SK-N-SH (cell line): ENCODE results near the gene GRAMD1B. TPM values are rescaled to one million over a fixed set of nuclear protein-coding genes. Genes with fewer than 3 reads are reported as not detected.

Experiments used
- CTCF ChIA-PET: fragments of 300-600, 350-600 bp; formaldehyde crosslinking; extraction: SDS; loops from one replicate; lab custom pipeline; 2021; lab: Yijun Ruan, JAX
- POLR2A ChIA-PET: fragments of 350-600 bp; sonication (Branson Sonifier 250); formaldehyde crosslinking; extraction: SDS; loops from one replicate; lab custom pipeline; 2020; ENCODE audit warnings: antibody characterized with exemption, inconsistent platforms; lab: Yijun Ruan, JAX
- DNase-seq: peaks from one replicate; pipeline ENCODE4 v3.0.0; 2012
- H2AFZ ChIP-seq: fragments of 200-600 bp; sonication (generic); 2 replicates; pipeline ENCODE4 v1.8.1; 2016; ENCODE audit warnings: antibody characterized with exemption, mild to moderate bottlenecking, low read depth
- H3F3A ChIP-seq: fragments of 200-600 bp; sonication (generic); replicated peaks from 2 replicates; pipeline ENCODE3; 2016; ENCODE audit warnings: antibody characterized with exemption, mild to moderate bottlenecking; ENCODE audit not compliant: insufficient read depth
- H3K27ac ChIP-seq, 2 experiments: fragments of 200-500 bp in 1 of 2; fragments of 200-600 bp in 1 of 2; sonication (Bioruptor generic) in 1 of 2; sonication (generic), shearing (Covaris generic) in 1 of 2; 2 replicates each; pipeline versions ENCODE4 v1.5.1 to v1.6.1; 2014 to 2016; ENCODE audit warnings: low read depth in 2 of 2, inconsistent platforms in 1 of 2, low read length in 1 of 2, mild to moderate bottlenecking in 1 of 2, mixed read lengths in 1 of 2
- H3K27me3 ChIP-seq: fragments of 200-600 bp; sonication (generic), shearing (Covaris generic); 2 replicates; pipeline ENCODE4 v1.6.1; 2016; ENCODE audit warnings: mixed run types; ENCODE audit not compliant: insufficient read depth
- H3K36me3 ChIP-seq, 2 experiments: fragments of 200-500 bp in 1 of 2; fragments of 200-600 bp in 1 of 2; sonication (Bioruptor generic) in 1 of 2; sonication (generic) in 1 of 2; replicated peaks in 1 of 2; 2 replicates each; pipeline versions ENCODE3 to v1.5.1; 2014 to 2016; ENCODE audit warnings: low read length in 1 of 2, mild to moderate bottlenecking in 1 of 2; ENCODE audit not compliant: insufficient read depth in 2 of 2, control insufficient read depth in 1 of 2
- H3K4me1 ChIP-seq, 2 experiments: fragments of 200-500 bp in 1 of 2; fragments of 200-600 bp in 1 of 2; sonication (Bioruptor generic) in 1 of 2; sonication (generic), shearing (Covaris generic) in 1 of 2; 2 replicates each; pipeline versions ENCODE4 v1.5.1 to v1.6.1; 2014 to 2016; ENCODE audit warnings: low read depth in 1 of 2, low read length in 1 of 2, mixed run types in 1 of 2; ENCODE audit not compliant: insufficient read depth in 2 of 2, control insufficient read depth in 1 of 2
- H3K4me2 ChIP-seq: fragments of 200-600 bp; sonication (generic), shearing (Covaris generic); 2 replicates; pipeline ENCODE4 v1.6.1; 2017; ENCODE audit warnings: mixed run types
- H3K4me3 ChIP-seq, 2 experiments: fragments of 200-500 bp in 1 of 2; fragments of 200-600 bp in 1 of 2; sonication (Bioruptor generic) in 1 of 2; sonication (generic), shearing (Covaris generic) in 1 of 2; 2 replicates each; pipeline versions ENCODE4 v1.5.1 to v1.8.1; 2014 to 2016; ENCODE audit warnings: low read depth in 2 of 2, inconsistent platforms in 1 of 2, low read length in 1 of 2, mild to moderate bottlenecking in 1 of 2, mixed read lengths in 1 of 2, moderate library complexity in 1 of 2
- H3K79me2 ChIP-seq: fragments of 200-600 bp; sonication (generic); 2 replicates; pipeline ENCODE4 v1.8.1; 2017; ENCODE audit warnings: mild to moderate bottlenecking; ENCODE audit not compliant: insufficient read depth
- H3K9ac ChIP-seq: fragments of 200-600 bp; sonication (generic); 2 replicates; pipeline ENCODE4 v1.6.1; 2017; ENCODE audit warnings: mixed run types
- H3K9me2 ChIP-seq: fragments of 200-600 bp; sonication (generic); 2 replicates; pipeline ENCODE4 v1.6.1; 2017; ENCODE audit warnings: mixed run types
- H3K9me3 ChIP-seq: fragments of 200-600 bp; sonication (generic); 2 replicates; pipeline ENCODE4 v1.6.1; 2017; ENCODE audit warnings: mixed run types, mild to moderate bottlenecking, moderate library complexity
- H4K20me1 ChIP-seq: fragments of 200-600 bp; sonication (generic); 2 replicates; pipeline ENCODE4 v1.6.1; 2017; ENCODE audit warnings: mild to moderate bottlenecking, mixed run types; ENCODE audit not compliant: insufficient read depth
- EZH2phosphoT487 ChIP-seq: fragments of 200-600 bp; sonication (generic); IDR thresholded peaks from 2 replicates; pipeline ENCODE4 v1.6.1; 2017; ENCODE audit warnings: low read depth, mixed run types, mild to moderate bottlenecking, antibody characterized with exemption, moderate library complexity, borderline replicate concordance
- FOXJ3 ChIP-seq: sonication (generic); formaldehyde crosslinking; IDR thresholded peaks from 2 replicates; pipeline ENCODE4 v1.5.1; 2020; ENCODE audit warnings: mild to moderate bottlenecking, missing genetic modification reagents
- FOXM1 ChIP-seq: IDR thresholded peaks from 2 replicates; pipeline ENCODE4 v1.4.0; 2012; ENCODE audit warnings: low read depth, mild to moderate bottlenecking
- GATA2 ChIP-seq: sonication (generic); formaldehyde crosslinking; IDR thresholded peaks from 2 replicates; pipeline ENCODE4 v1.5.0; 2020; ENCODE audit warnings: mild to moderate bottlenecking, missing genetic modification reagents
- IRF3 ChIP-seq: fragments of 150-350 bp; IDR thresholded peaks from 2 replicates; pipeline ENCODE4 v1.6.1; 2016; ENCODE audit warnings: mild to moderate bottlenecking, low read depth, low read length
- MAX ChIP-seq: IDR thresholded peaks from 2 replicates; pipeline ENCODE4 v1.4.0; 2012; ENCODE audit warnings: low read depth
- MEF2A ChIP-seq: IDR thresholded peaks from 2 replicates; pipeline ENCODE4 v1.4.0; 2012; ENCODE audit warnings: low read depth, borderline replicate concordance
- PBX3 ChIP-seq: IDR thresholded peaks from 2 replicates; pipeline ENCODE4; 2012
- POLR2AphosphoS5 ChIP-seq: IDR thresholded peaks from 2 replicates; pipeline ENCODE4 v1.6.1; 2012; ENCODE audit warnings: low read depth, low read length
- RAD21 ChIP-seq: IDR thresholded peaks from 2 replicates; pipeline ENCODE4 v1.6.1; 2012; ENCODE audit warnings: mild to moderate bottlenecking, low read length
- REST ChIP-seq: IDR thresholded peaks from 2 replicates; pipeline ENCODE4 v1.6.1; 2012; ENCODE audit warnings: mild to moderate bottlenecking, low read depth, low read length, moderate library complexity
- SIN3A ChIP-seq: IDR thresholded peaks from 2 replicates; pipeline ENCODE4 v1.6.1; 2012; ENCODE audit warnings: low read depth, mild to moderate bottlenecking, low read length, moderate library complexity, borderline replicate concordance
- USF1 ChIP-seq: IDR thresholded peaks from 2 replicates; pipeline ENCODE4 v1.4.0; 2012; ENCODE audit warnings: low read depth, borderline replicate concordance
- YY1 ChIP-seq: IDR thresholded peaks from 2 replicates; pipeline ENCODE4 v1.4.0; 2012; ENCODE audit warnings: low read depth, mild to moderate bottlenecking
- WGBS: methylation state at CpG from one replicate; pipeline ENCODE4 v1.1.6; 2017; ENCODE audit warnings: low lambda C conversion rate; 5-methylcytosine and 5-hydroxymethylcytosine counted together
- polyA plus RNA-seq, 3 experiments: library from polyadenylated mRNA; depleted of rRNA; stranded (reverse); fragments of >200 nt; gene quantifications; 2 replicates each; pipeline ENCODE4 v1.2.3, GENCODE V29; 2012
- TF ChIP-seq, protein P1 (sequence below): IDR thresholded peaks from 2 replicates; pipeline ENCODE4 v1.4.0; 2012; ENCODE audit warnings: low read depth, borderline replicate concordance
- TF ChIP-seq, protein P2 (sequence below): fragments of 200-600 bp; sonication (generic); IDR thresholded peaks from 2 replicates; pipeline ENCODE4 v1.6.1; 2017; ENCODE audit warnings: antibody characterized with exemption, mild to moderate bottlenecking, moderate library complexity

Gene GRAMD1B
- polyA plus RNA-seq, 1 of the 3 experiments (the other 2 are of a cell fraction) = 14.5 TPM

- no peak overlapping the region for H2AFZ ChIP-seq
- H3K79me2 ChIP-seq = no peaks in the 10 kb centered on the region
- no peaks in the 10 kb centered on the region for H3K27me3 ChIP-seq
- no peaks in the 10 kb centered on the region for H3K9me3 ChIP-seq
- no peak overlapping the region for H3K27ac ChIP-seq
- POLR2A ChIA-PET = no interaction called here
- H3K4me2 ChIP-seq = no peak overlapping the region
- TF ChIP-seq MEF2A = no peak
- no peak for TF ChIP-seq SIN3A
- no peak for TF ChIP-seq GATA2 (CRISPR knock-in tag)
- TF ChIP-seq, protein P1, sequence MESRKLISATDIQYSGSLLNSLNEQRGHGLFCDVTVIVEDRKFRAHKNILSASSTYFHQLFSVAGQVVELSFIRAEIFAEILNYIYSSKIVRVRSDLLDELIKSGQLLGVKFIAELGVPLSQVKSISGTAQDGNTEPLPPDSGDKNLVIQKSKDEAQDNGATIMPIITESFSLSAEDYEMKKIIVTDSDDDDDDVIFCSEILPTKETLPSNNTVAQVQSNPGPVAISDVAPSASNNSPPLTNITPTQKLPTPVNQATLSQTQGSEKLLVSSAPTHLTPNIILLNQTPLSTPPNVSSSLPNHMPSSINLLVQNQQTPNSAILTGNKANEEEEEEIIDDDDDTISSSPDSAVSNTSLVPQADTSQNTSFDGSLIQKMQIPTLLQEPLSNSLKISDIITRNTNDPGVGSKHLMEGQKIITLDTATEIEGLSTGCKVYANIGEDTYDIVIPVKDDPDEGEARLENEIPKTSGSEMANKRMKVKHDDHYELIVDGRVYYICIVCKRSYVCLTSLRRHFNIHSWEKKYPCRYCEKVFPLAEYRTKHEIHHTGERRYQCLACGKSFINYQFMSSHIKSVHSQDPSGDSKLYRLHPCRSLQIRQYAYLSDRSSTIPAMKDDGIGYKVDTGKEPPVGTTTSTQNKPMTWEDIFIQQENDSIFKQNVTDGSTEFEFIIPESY = no peak
- TF ChIP-seq USF1 = no peak
- TF ChIP-seq EZH2phosphoT487 = no peak
- TF ChIP-seq POLR2AphosphoS5 = no peak
- TF ChIP-seq IRF3 = no peak
- no peak for TF ChIP-seq FOXM1
- TF ChIP-seq, protein P2, sequence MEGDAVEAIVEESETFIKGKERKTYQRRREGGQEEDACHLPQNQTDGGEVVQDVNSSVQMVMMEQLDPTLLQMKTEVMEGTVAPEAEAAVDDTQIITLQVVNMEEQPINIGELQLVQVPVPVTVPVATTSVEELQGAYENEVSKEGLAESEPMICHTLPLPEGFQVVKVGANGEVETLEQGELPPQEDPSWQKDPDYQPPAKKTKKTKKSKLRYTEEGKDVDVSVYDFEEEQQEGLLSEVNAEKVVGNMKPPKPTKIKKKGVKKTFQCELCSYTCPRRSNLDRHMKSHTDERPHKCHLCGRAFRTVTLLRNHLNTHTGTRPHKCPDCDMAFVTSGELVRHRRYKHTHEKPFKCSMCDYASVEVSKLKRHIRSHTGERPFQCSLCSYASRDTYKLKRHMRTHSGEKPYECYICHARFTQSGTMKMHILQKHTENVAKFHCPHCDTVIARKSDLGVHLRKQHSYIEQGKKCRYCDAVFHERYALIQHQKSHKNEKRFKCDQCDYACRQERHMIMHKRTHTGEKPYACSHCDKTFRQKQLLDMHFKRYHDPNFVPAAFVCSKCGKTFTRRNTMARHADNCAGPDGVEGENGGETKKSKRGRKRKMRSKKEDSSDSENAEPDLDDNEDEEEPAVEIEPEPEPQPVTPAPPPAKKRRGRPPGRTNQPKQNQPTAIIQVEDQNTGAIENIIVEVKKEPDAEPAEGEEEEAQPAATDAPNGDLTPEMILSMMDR = no peak
- TF ChIP-seq YY1 = no peak
- TF ChIP-seq, all 33 proteins: peak for 0
- CTCF ChIA-PET = interaction anchor here (0.6 to 0.9 kb wide), 2 partner anchors 14 to 57 kb away, joined by 3 to 4 read pairs; no protein-coding TSS in a partner anchor
- H3K4me1 ChIP-seq = no peaks in the 10 kb centered on the region
- H3K36me3 ChIP-seq = no peaks in the 10 kb centered on the region
- no peaks in the 10 kb centered on the region for H3F3A ChIP-seq
- no peaks in the 10 kb centered on the region for H4K20me1 ChIP-seq
- no peaks in the 10 kb centered on the region for H3K9me2 ChIP-seq
- DNase-seq = no peak
- H3K9ac ChIP-seq = no peak overlapping the region
- WGBS = 15% methylated on average over 1 of the region's 1 CpG
- no peak overlapping the region for H3K4me3 ChIP-seq
These were observed 8.5 kb upstream of the GRAMD1B start for GRCh38 chr11:123421589-123421988.

GRCh38 chr11:123425367-123425766 is 4.7 kb upstream of the GRAMD1B start:
- POLR2A ChIA-PET = no interaction called here
- Histone ChIP-seq H2AFZ (no peak overlapping the region), H3K9me3 (no peaks in the 10 kb centered on the region), H3K4me1 (peaks cover 5 to 8% of the 10 kb centered on the region in 2 experiments; a peak in 2 of 4 replicates), H3K9ac (no peak overlapping the region), H3K27ac (no peak overlapping the region), H3F3A (no peaks in the 10 kb centered on the region), H4K20me1 (no peaks in the 10 kb centered on the region), H3K4me2 (no peak overlapping the region), H3K79me2 (no peaks in the 10 kb centered on the region)
- DNase-seq = no peak
- CTCF ChIA-PET = interaction anchor here (5.7 kb wide), 1 partner anchor 17 kb away, joined by 39 read pairs; no protein-coding TSS in a partner anchor
- 84% methylated on average over 4 of the region's 4 CpGs for WGBS
- TF ChIP-seq REST = no peak
- TF ChIP-seq PBX3 = no peak
- no peak for TF ChIP-seq FOXM1
- no peak for TF ChIP-seq RAD21
- TF ChIP-seq FOXJ3 = no peak
- no peak for TF ChIP-seq MAX
- TF ChIP-seq, all 33 proteins: peak for 0
- H3K9me2 ChIP-seq = no peaks in the 10 kb centered on the region
- H3K4me3 ChIP-seq = no peak overlapping the region
- H3K27me3 ChIP-seq = no peaks in the 10 kb centered on the region
- no peaks in the 10 kb centered on the region for H3K36me3 ChIP-seq
